ENCODE measurements around the gene NEURL1B. TPM values are rescaled to one million over a fixed set of nuclear protein-coding genes. Genes with fewer than 3 reads are reported as not detected.

NEURL1B gene
- total RNA-seq, 1 donor from 2014 or later = 6.1 TPM

- Mint-ChIP-seq H3K4me3 (no peak overlapping the region), H3K4me1 (no peaks in the 10 kb centered on the region), H3K9me3 (no peaks in the 10 kb centered on the region), H3K27me3 (ENCODE audit: low read depth) (no peaks in the 10 kb centered on the region), H3K36me3 (ENCODE audit: low read depth) (no peaks in the 10 kb centered on the region), H3K27ac (ENCODE audit: unreplicated experiment) (no peak overlapping the region)
- DNase-seq (ENCODE audit: low read depth, low spot score) = no peak
- no peak for TF ChIP-seq CTCF (conservative IDR thresholded peaks at IDR 0.05)
Measured at GRCh38 chr5:172730222-172730621, 89.2 kb downstream of the NEURL1B start.

- DNase-seq (ENCODE audit: low read depth, low spot score) = no peak
- TF ChIP-seq CTCF (conservative IDR thresholded peaks at IDR 0.05) = no peak
- H3K27me3 Mint-ChIP-seq (ENCODE audit: low read depth) = no peaks in the 10 kb centered on the region
- no peak overlapping the region for H3K4me3 Mint-ChIP-seq
- H3K36me3 Mint-ChIP-seq (ENCODE audit: low read depth) = no peaks in the 10 kb centered on the region
- H3K4me1 Mint-ChIP-seq = no peaks in the 10 kb centered on the region
- H3K27ac Mint-ChIP-seq (ENCODE audit: unreplicated experiment) = no peak overlapping the region
- H3K9me3 Mint-ChIP-seq = no peaks in the 10 kb centered on the region
Measured at GRCh38 chr5:172730981-172731679, 90.1 kb downstream of the NEURL1B start.

GRCh38 chr5:172731680-172732074 lies 90.6 kb downstream of the NEURL1B start:
- no peaks in the 10 kb centered on the region for H3K4me1 Mint-ChIP-seq
- DNase-seq (ENCODE audit: low read depth, low spot score) = no peak
- no peaks in the 10 kb centered on the region for H3K36me3 Mint-ChIP-seq (ENCODE audit: low read depth)
- H3K27me3 Mint-ChIP-seq (ENCODE audit: low read depth) = no peaks in the 10 kb centered on the region
- no peaks in the 10 kb centered on the region for H3K9me3 Mint-ChIP-seq
- TF ChIP-seq CTCF (conservative IDR thresholded peaks at IDR 0.05) = no peak
- no peak overlapping the region for H3K4me3 Mint-ChIP-seq
- no peak overlapping the region for H3K27ac Mint-ChIP-seq (ENCODE audit: unreplicated experiment)

GRCh38 chr5:172732201-172732865 lies 91.3 kb downstream of the NEURL1B start:
- TF ChIP-seq CTCF (conservative IDR thresholded peaks at IDR 0.05) = no peak
- no peaks in the 10 kb centered on the region for H3K9me3 Mint-ChIP-seq

GRCh38 chr5:172733131-172733973 lies 92.3 kb downstream of the NEURL1B start:
- no peak for TF ChIP-seq CTCF (conservative IDR thresholded peaks at IDR 0.05)

More at GRCh38 chr5:172732201-172732865, 91.3 kb downstream of the NEURL1B start:
- no peaks in the 10 kb centered on the region for H3K4me1 Mint-ChIP-seq
- DNase-seq (ENCODE audit: low read depth, low spot score) = no peak
- H3K4me3 Mint-ChIP-seq = no peak overlapping the region
- H3K36me3 Mint-ChIP-seq (ENCODE audit: low read depth) = no peaks in the 10 kb centered on the region
- H3K27me3 Mint-ChIP-seq (ENCODE audit: low read depth) = no peaks in the 10 kb centered on the region
- no peak overlapping the region for H3K27ac Mint-ChIP-seq (ENCODE audit: unreplicated experiment)

More at GRCh38 chr5:172733131-172733973, 92.3 kb downstream of the NEURL1B start:
- H3K27me3 Mint-ChIP-seq (ENCODE audit: low read depth) = no peaks in the 10 kb centered on the region
- H3K4me3 Mint-ChIP-seq = no peak overlapping the region
- no peaks in the 10 kb centered on the region for H3K4me1 Mint-ChIP-seq
- no peak for DNase-seq (ENCODE audit: low read depth, low spot score)
- H3K9me3 Mint-ChIP-seq = no peaks in the 10 kb centered on the region
- no peak overlapping the region for H3K27ac Mint-ChIP-seq (ENCODE audit: unreplicated experiment)
- H3K36me3 Mint-ChIP-seq (ENCODE audit: low read depth) = no peaks in the 10 kb centered on the region
